Breast epithelium (tissue), 4 donors: ENCODE measurements around the gene UTS2R. TPM values are rescaled to one million over a fixed set of nuclear protein-coding genes. Genes with fewer than 3 reads are reported as not detected.
A peak's percentile ranks its signal among the peaks of the same experiment; 100 is the strongest.
"Not testable (repeated sequence)": the region's sequence is repeated elsewhere in the genome, so short reads cannot be mapped to it uniquely, and the experiment has no call there.

ENCODE experiments used
- DNase-seq, 2 donors: peaks; one replicate each; pipeline ENCODE4 v3.0.0-alpha.2; 2019; ENCODE audit warnings: low spot score in 2 of 2
- H3K27ac ChIP-seq, 2 donors: fragments of 200-600 bp; sonication (generic) in 1 of 2; one replicate each; pipeline ENCODE4 v1.5.1; 2016 to 2019; ENCODE audit warnings: mild to moderate bottlenecking in 1 of 2
- H3K27me3 ChIP-seq, 2 donors: fragments of 200-600 bp; sonication (generic) in 1 of 2; one replicate each; pipeline versions ENCODE4 v1.5.1 to v1.6.0; 2017 to 2019; ENCODE audit warnings: control low read depth in 1 of 2, mild to moderate bottlenecking in 1 of 2
- H3K36me3 ChIP-seq: fragments of 200-600 bp; one replicate; pipeline ENCODE4 v1.5.1; 2019
- H3K4me1 ChIP-seq, 2 donors: fragments of 200-600 bp; sonication (generic); one replicate each; pipeline ENCODE4 v1.5.1; 2016 to 2019; ENCODE audit warnings: control low read depth in 1 of 2
- H3K4me3 ChIP-seq, 3 donors: fragments of 200-600 bp; sonication (generic); 1 replicate in 2 of 3; 2 replicates in 1 of 3; pipeline ENCODE4 v1.5.1; 2016 to 2019; ENCODE audit warnings: mild to moderate bottlenecking in 3 of 3, moderate library complexity in 2 of 3
- H3K9me3 ChIP-seq, 2 donors: fragments of 200-600 bp; sonication (generic) in 1 of 2; one replicate each; pipeline ENCODE4 v1.5.1; 2016 to 2019; ENCODE audit warnings: control low read depth in 1 of 2
- CTCF ChIP-seq, 3 donors: fragments of 450-650 bp; IDR thresholded peaks; one replicate each; pipeline ENCODE4 v1.5.1; 2016 to 2017; ENCODE audit warnings: antibody characterized with exemption in 3 of 3, mild to moderate bottlenecking in 3 of 3, moderate library complexity in 3 of 3
- POLR2A ChIP-seq: fragments of 450-650 bp; IDR thresholded peaks from one replicate; pipeline ENCODE4 v1.6.1; 2016; ENCODE audit warnings: antibody characterized with exemption, mild to moderate bottlenecking, moderate library complexity
- POLR2AphosphoS5 ChIP-seq, 3 donors: sonication (generic); formaldehyde crosslinking; IDR thresholded peaks; one replicate each; pipeline ENCODE4 v1.6.1; 2017; ENCODE audit warnings: antibody characterized with exemption in 3 of 3
- intact Hi-C: fragments of 100-400 bp; cut with DNase I; formaldehyde crosslinking; loops from one replicate; pipeline ENCODE4 v1.15.1; 2023; ENCODE audit warnings: low total_unique reads
- total RNA-seq, 3 donors: library from RNA; depleted of rRNA; stranded (reverse); fragments of >200 nt; gene quantifications; one replicate each; pipeline ENCODE4 v1.1.0, GENCODE V29; 2016

UTS2R gene
- total RNA-seq, 3 donors from 2014 or later = 0.33 TPM; not detected in 2

DNA sequence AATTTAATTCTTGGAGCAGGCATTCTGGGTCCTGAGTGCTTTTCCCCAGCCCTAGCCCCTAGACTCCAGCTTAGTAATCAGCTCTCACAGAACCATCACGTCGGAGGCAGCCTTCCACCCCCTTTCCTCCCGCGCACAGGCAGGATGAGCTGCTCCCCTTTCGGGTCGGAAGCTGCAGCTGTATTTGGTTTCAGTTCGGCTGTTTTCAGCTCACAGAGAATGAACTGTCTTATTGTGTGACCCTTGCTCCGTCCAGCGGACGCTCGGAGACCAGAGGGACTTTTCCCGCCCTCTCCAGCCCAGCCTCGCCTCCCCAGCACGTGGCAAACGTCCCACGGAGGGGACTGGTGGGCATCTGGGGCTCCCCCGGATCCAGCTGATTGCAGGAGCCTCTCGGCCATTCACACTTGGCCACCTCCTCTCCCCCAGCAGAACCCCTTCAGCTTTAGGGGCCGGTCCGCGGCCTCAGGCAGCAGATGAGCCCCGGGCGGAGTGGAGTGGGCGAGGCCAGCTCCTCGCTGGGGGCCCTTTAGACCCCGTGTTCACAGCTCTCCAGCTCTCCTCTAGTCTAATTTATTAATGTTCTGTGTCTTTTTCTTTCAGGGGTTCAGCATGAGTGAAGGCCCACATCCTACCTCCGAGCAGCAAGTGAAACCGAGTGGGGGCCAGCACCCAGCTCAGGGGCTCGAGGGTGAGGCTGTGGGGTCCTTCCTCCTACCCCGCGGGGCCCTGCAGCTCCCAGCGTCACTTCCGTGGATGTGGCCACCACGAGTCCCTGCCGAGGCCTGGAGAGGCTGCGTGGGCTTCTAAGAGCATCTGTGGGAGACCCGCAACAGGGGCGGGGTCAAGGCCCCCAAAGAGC lies 863 bp upstream of the UTS2R start:
- intact Hi-C loops = no loop called here
- peaks cover 12 to 54% of the 10 kb centered on the region in 2 donors for H3K27me3 ChIP-seq
- H3K4me3 ChIP-seq = peak overlapping the region; percentile 34 to 58 (median 41)
- no peak for DNase-seq
- H3K4me1 ChIP-seq = peaks cover 7 to 10% of the 10 kb centered on the region in 2 donors
- no peaks in the 10 kb centered on the region for H3K9me3 ChIP-seq
- no peaks in the 10 kb centered on the region for H3K36me3 ChIP-seq
- H3K27ac ChIP-seq = peak overlapping the region in 1 of 2 donors; percentile 1
- TF ChIP-seq POLR2AphosphoS5 (IDR thresholded peaks at IDR 0.05) = no peak
- no peak for TF ChIP-seq CTCF (IDR thresholded peaks at IDR 0.05)
- TF ChIP-seq POLR2A = no peak

- H3K36me3 ChIP-seq = no peaks in the 10 kb centered on the region
- TF ChIP-seq POLR2AphosphoS5 (IDR thresholded peaks at IDR 0.05) (no peak), POLR2A (no peak), CTCF (IDR thresholded peaks at IDR 0.05) (no peak)
- DNase-seq = no peak
- H3K9me3 ChIP-seq = no peaks in the 10 kb centered on the region
- H3K4me3 ChIP-seq = peak overlapping the region in 1 of 3 donors; percentile 58
- H3K27me3 ChIP-seq = peaks cover 12 to 64% of the 10 kb centered on the region in 2 donors
- no peak overlapping the region for H3K27ac ChIP-seq
- intact Hi-C loops = loop anchor here (1.0 kb wide), 1 partner anchor 15 kb away; no protein-coding TSS in a partner anchor
- peaks cover 7 to 10% of the 10 kb centered on the region in 2 donors for H3K4me1 ChIP-seq
Measured at GRCh38 chr17:82372249-82373071, 895 bp downstream of the UTS2R start.

GRCh38 chr17:82373072-82373452 lies 1.5 kb downstream of the UTS2R start:
- Histone ChIP-seq H3K27me3 (peaks cover 9 to 64% of the 10 kb centered on the region in 2 donors), H3K4me1 (peaks cover 7 to 10% of the 10 kb centered on the region in 2 donors)
- H3K27ac ChIP-seq, DNase-seq, H3K4me3 ChIP-seq, H3K36me3 ChIP-seq, intact Hi-C loops, H3K9me3 ChIP-seq: not testable (repeated sequence)

DNA sequence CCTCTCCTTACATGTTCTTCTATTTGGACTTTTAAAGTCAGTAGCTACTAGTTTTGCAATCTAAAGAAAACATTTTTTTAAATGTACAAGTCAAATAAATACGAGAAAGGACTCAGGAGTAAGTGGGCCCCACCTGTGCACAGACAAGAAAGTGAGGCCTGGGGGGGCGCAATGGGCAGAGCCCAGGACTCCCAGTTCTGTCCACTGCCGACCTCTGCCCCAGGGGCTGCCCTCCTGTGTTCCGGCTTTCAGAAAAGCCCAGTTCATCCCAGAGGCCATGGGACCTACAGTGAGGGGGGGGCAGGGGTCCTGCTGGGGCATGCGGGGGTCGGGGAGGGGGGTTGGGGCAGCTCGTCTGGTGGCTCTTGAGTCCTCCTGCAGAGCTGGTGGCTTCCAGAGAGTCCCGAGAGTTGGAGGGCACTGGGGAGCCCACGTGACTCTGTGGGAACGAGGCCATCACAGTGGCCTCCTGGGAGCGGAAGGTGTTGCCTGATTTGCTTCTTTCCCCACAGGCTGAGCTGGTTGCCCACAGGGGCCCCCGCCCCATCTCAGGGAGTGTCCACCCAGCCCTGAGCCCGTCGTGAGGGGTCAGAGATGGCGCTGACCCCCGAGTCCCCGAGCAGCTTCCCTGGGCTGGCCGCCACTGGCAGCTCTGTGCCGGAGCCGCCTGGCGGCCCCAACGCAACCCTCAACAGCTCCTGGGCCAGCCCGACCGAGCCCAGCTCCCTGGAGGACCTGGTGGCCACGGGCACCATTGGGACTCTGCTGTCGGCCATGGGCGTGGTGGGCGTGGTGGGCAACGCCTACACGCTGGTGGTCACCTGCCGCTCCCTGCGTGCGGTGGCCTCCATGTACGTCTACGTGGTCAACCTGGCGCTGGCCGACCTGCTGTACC lies 2.4 kb downstream of the UTS2R start:
- Histone ChIP-seq H3K27ac (no peak overlapping the region), H3K36me3 (no peaks in the 10 kb centered on the region), H3K9me3 (no peaks in the 10 kb centered on the region), H3K4me1 (peaks cover 7 to 10% of the 10 kb centered on the region in 2 donors), H3K4me3 (no peak overlapping the region), H3K27me3 (peaks cover 9 to 72% of the 10 kb centered on the region in 2 donors)
- intact Hi-C loops = no loop called here
- TF ChIP-seq POLR2A (no peak), CTCF (IDR thresholded peaks at IDR 0.05) (no peak), POLR2AphosphoS5 (IDR thresholded peaks at IDR 0.05) (no peak)
- no peak for DNase-seq
